ENCODE measurements around the gene KIF16B.

KIF16B gene

DNA sequence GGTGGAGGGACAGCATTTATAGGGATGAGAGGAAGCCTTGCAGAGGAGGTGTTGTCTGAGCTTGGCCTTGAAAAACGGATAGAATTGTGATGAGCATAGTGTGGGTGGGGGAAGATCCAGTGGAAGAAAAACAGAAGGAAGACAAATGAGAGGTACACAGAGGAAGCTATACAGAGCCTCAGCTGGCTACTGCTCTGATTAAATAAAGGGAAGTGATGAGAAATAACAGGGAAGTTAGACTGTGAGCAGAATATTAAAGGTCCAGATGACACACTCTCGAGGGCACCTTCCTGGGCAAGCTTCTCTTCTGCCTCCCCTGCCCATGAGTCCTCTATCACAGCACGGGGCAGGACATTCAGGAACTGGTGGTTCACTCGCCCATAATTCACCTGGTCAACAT is 182.3 kb downstream of the KIF16B start:
- no peak for DNase-seq

DNA sequence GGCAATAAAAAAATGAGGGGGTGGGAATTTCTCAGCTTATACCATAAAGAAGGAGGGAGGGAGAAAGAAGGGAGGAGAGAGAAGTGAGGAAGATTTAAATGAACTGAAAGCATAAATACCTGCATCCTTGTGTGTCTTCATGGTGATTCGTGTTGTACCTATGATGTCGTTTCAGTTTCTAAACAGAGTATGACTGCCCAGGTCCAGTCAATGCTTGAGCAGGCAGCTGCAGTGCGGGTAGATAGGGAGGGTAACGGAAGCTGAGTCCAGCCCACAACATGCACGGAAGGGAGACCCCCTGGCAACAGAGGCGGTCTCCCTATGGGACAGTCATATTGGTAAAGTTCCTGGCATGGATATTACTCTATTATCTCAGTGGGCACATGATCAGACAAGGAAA is 184.5 kb downstream of the KIF16B start:
- DNase-seq: no peak

- DNase-seq: no peak
Measured at GRCh38 chr20:16387666-16388065, 185.6 kb downstream of the KIF16B start.

DNA sequence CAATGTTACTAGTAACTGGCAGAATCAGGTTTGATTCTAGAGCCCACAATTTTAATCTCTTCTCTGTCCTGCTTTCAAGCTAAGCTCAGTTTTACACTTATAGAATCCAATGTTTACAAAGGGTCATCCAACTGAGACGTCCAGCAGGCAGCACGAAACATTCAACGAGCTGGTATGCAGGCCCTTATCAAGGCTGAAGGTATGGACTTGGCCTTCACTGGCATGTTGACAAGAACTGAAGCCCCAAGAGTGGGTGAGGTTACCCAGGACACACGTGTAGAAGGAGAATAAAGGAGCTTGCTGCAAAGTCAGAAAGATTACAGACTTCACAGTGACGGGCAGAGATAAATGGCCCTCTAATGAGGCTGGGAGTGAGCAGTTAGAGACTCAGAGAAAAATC is 187.4 kb downstream of the KIF16B start:
- no peak for DNase-seq

GRCh38 chr20:16385462-16385861 is 187.8 kb downstream of the KIF16B start:
- no peak for DNase-seq

DNA sequence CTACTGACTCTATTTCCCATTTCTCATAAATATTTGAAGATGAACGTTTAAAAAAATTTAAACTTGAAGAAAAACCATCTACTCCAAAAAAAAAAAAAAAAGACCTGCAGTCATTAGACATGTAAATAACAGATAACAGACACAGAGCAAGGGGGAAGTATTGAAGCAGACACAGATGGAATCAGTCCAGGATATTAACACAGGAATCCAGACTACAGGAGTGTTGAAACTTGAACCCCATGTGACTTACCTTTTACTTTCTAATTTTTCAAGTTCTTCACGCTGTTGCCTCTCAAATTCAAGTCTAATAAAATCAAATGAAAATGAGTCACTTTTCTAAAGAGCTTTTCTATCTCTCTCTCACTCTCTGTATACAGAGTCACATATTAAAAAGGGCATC is 191.8 kb downstream of the KIF16B start:
- no peak for DNase-seq

- DNase-seq: no peak
Measured at GRCh38 chr20:16378712-16379370, 194.4 kb downstream of the KIF16B start.

DNA sequence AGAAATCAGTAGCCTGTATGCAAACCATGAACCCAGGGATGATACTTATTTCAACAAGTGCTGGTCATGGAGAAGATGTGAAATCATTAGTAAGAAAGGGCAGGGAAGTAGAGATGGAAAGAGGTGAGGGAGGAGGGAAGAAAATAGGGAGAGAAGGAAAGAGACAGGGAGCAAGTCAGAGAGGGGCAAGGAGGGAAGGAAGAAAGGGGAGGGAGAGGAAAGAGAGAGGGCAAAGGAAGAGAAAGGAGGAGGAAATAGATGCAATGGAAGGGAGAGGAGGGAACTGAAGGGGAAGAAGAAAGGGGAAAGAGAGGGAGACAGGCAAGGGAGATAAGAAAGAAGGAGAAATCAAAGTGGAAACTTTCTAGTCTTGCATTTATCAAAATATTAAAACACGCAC is 195.1 kb downstream of the KIF16B start:
- no peak for DNase-seq

DNA sequence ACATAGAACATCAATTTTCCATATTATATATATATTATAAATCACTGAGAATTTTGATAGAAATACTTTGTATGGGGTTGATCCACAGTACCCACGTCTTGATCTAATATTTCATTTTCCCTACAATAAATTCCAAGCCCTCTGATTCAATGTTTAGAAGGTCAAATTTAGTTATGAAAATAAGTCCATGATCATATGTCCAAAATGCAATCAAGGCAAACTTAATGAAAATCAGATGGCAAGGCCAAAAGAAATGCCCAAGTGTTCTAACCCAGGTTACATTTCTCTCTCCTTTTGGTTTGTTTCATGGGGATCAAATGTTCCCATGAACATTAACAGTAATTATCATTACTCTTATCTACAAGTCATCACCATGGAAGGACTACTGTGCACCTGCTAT is 203.8 kb downstream of the KIF16B start:
- no peak for DNase-seq

GRCh38 chr20:16368645-16369292 is 204.5 kb downstream of the KIF16B start:
- DNase-seq: no peak

DNA sequence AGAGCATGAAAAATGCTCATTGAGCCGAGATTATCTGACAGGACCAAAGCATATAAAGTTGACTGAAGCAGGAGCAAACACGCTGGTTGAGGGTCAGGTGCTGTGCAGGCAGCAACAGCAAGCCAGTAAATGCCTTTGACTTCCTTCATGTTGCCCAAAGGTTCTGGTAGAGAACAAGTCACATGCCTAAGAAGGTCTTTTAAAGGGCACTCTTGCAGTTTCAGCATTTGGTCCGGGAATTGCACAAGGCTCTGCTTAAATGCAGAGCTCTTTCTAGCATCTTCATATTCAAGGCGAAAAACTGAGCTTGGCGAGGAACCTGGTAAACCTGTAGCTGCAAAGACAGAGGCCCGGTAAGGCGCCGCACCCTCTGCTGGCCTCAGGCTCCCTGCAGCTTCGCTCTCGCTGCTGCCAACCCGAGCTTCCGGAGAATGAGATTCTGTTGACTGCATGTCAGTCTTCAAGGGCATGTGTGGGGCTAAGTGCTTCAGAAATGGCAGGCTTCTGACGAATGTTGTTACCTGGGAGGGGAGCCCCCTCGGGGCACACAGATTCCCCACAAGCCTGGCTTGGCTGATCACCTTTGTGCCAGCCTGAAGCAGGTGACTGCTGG is 205.2 kb downstream of the KIF16B start:
- no peak for DNase-seq

DNA sequence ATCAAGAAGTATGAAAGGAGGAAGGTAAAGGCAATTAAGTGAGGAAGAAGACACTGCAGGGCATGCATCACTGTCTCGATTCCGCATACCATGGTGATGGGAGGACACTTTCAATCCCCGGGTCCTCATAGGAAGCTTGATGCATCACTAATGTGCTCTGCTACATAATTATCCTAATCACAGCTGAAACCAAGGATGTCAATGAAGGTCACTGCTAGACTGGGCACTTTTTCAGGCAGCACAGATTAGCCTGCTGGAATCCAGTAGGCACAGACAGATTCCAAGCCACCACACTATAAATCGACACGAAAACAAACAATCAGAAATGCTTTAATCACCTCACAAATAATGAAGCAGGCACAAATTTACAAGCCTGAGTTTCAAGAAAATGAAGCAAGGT is 206.7 kb downstream of the KIF16B start:
- no peak for DNase-seq

- DNase-seq: no peak
Measured at GRCh38 chr20:16364320-16364687, 208.9 kb downstream of the KIF16B start.

DNA sequence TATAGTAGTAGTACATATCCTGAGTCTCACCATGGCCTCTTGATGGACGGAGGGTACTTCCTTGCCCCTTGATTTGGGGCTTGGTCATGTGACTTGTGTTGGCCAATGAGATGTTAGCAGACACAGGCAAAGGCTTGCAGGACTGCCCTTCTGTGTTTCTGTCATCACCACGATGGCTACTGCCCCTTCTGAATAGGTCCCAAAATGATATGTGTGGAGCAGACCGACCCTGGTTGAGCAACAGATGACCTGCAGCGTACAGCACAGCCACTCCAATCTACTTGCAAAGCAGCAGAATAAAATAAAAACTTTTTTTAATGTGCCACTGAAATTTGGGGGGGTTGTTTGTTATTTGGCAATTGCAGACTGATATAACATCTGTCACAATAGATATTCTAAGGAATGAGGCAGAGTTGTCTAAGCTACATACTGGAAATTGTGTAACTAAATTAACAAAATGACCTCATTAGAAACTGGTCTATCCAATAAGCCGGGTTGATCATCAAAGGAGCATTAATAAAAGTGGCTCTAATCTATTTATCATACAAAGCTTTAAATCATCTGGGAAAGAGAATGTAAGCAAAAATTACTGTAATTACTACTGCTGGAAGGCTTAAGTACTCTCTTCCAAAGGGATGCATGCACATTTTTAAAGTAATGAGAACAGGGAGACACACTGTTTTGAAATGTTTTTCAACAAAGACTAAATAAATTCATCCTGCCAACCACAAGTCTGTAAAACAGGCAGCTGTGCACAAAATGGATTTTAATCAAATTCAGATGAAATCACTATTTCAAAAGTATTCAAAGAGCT is 209.5 kb downstream of the KIF16B start:
- DNase-seq: no peak

DNA sequence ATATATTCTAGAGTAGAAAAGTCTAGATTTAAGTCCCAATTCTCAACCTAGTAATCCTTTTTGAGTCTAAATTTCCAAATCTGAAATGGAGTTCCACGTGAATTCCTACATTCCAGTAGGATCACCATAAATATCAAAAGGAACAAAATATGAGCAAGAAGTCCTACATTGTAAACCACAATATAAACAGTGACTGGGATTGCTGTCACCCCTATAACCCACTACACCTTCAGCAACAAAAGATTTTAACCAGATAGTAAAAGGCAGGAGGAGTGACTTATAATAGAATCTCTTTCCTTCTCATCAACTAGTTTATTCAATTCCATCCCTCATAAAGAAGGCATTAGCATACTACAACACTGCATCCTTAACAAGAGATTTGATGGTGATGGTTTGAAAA is 210.6 kb downstream of the KIF16B start:
- no peak for DNase-seq

DNA sequence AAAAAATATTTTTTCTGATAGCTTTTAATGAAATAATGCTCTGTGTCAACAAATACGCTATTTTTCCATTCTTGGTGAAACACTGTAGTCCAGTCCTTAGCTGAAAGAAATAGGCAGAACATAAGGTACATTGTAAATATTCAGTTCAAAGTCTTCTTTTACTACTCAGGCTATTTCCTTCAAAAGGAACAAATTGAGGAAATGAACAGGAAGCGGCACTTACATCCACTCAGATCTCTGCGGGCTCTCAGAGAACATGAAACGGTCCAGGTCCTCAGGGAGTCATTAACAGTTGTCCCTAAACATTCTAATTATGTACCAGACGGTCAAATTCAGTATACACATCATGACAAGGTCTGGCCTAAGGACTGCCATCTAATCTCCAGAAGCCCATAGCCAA is 212.6 kb downstream of the KIF16B start:
- no peak for DNase-seq

DNA sequence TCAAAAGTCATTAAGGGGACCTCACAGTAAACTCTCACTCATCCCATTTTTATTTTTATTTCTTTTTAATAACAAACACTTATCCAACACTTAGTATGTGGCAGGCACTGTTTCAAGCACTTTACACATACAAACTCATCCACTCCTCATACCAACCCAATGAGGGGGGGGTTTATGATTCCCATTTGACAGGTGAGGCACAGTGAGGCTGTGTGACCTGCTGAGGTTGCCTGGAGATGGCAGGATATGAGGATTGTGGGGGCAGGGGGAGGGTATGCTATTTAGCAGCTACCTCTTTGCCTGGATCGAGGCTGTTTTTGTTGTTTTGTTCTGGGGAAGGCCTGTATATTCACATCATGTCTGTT is 219.8 kb downstream of the KIF16B start:
- DNase-seq: no peak

DNA sequence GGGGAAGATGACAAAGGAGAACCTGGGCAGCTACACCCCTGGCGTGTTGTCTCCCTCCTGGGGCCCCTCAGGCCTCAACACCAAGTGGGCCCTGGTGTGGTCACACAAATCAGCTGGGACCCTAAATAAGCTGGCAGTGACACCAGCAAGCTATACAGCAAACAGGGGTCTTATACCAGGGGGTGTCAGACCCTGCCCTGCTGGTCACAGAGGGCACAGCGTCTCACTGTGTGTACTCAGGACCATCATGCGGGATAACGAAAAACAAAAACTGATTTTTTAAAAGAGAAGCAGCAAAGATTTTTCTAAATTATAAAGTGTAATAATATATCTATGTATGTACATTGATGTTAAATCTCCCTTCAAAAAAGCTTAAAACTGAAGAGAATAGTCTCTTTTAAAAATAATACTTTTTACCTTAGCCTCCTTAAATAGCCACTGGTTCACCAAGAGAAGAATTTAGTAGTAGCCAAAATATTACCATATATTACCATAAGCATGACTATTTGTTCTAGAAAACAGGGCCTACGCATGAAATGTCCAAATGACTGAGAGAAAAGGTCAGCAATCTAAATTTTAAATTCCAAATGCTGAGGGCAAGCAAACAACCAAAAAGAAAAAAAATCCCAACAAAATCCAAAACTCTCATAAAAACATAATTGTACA is 220.4 kb downstream of the KIF16B start:
- no peak for DNase-seq

DNA sequence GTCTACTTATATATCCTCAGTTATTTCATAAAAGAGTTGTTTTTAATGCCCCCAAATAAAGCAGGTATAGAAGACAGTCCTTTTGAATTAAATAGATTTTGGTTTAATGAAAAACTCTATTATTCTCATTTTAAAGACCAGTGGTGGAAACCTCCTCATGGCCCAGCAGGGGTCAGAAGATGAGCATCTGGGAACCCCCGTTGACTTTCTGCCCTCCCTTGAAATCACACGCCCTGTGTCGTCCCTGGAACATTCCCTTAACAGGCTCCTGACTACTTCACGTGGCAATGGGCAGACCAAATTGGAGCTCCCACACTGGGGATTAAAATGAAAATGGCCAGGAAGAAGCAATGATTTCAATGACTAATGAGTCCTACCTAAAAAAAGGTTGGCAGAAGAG is 220.9 kb downstream of the KIF16B start:
- DNase-seq: no peak

DNA sequence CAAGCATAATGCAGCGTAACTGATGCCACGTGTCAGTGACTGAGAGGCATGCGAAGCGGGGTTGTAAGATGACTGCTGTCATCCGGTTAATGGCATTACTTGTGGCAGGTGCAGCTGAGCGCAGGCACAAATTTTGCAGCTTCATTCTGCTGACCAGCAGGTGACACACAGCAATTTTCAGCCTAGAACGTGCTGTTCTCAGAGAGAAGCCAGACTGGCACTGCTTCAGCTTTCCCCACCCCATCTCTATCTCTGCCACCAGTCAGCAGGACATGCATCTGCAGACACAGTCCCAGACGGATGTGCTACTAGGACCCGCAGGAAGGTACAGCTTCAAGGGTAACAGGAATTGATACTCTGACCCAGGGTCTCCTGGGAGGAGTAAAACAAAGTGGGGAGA is 221.8 kb downstream of the KIF16B start:
- DNase-seq: no peak

- no peak for DNase-seq
Measured at GRCh38 chr20:16350465-16350864, 222.8 kb downstream of the KIF16B start.

- no peak for DNase-seq
Measured at GRCh38 chr20:16349523-16350260, 223.6 kb downstream of the KIF16B start.

DNA sequence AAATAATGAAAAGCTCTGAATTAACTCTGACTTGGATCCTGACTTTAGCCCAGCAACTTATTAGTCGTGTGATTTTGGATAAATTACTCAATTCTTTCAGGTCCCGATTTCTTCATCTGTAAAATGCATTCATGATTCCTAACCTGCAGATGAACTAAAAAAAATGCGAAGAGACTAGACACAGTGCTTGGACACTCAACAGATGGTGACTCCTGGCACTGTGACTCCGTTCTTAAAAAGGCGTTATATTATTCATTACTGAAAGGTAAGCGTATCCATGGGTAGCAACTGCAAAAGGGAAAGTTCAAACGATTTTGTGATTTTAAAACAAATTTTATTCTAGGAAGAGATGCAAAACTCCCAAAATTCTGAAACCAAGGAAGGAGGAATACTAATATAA is 226.3 kb downstream of the KIF16B start:
- no peak for DNase-seq
